Measurements from ENCODE around the gene GRIK1. TPM values are rescaled to one million over a fixed set of nuclear protein-coding genes. Genes with fewer than 3 reads are reported as not detected.

The GRIK1 gene
- total RNA-seq, 1 donor from 2014 or later, result 0.39 TPM

GRCh38 chr21:29675451-29675850, 264.3 kb downstream of the GRIK1 start:
- H3K36me3 Mint-ChIP-seq (ENCODE audit: unreplicated experiment), result no peaks in the 10 kb centered on the region
- TF ChIP-seq CTCF (IDR thresholded peaks at IDR 0.05; ENCODE audit: partially characterized antibody, unreplicated experiment), result no peak

GRCh38 chr21:29674343-29674742, 265.5 kb downstream of the GRIK1 start:
- H3K4me3 Mint-ChIP-seq (ENCODE audit: unreplicated experiment), result no peak overlapping the region
- H3K27ac Mint-ChIP-seq (ENCODE audit: unreplicated experiment), result no peak overlapping the region
- H3K9me3 Mint-ChIP-seq (ENCODE audit: unreplicated experiment), result peaks cover 2% of the 10 kb centered on the region
- no peaks in the 10 kb centered on the region for H3K36me3 Mint-ChIP-seq (ENCODE audit: unreplicated experiment)
- no peak for TF ChIP-seq CTCF (IDR thresholded peaks at IDR 0.05; ENCODE audit: partially characterized antibody, unreplicated experiment)
- H3K4me1 Mint-ChIP-seq (ENCODE audit: low read depth, unreplicated experiment), result peaks cover 17% of the 10 kb centered on the region
- no peak for DNase-seq
- H3K27me3 Mint-ChIP-seq (ENCODE audit: unreplicated experiment), result no peaks in the 10 kb centered on the region

More at GRCh38 chr21:29675451-29675850, 264.3 kb downstream of the GRIK1 start:
- Mint-ChIP-seq H3K27ac (ENCODE audit: unreplicated experiment) (no peak overlapping the region), H3K27me3 (ENCODE audit: unreplicated experiment) (no peaks in the 10 kb centered on the region), H3K4me3 (ENCODE audit: unreplicated experiment) (no peak overlapping the region), H3K4me1 (ENCODE audit: low read depth, unreplicated experiment) (peaks cover 17% of the 10 kb centered on the region), H3K9me3 (ENCODE audit: unreplicated experiment) (peaks cover 2% of the 10 kb centered on the region)
- DNase-seq, result no peak

- Mint-ChIP-seq H3K27ac (ENCODE audit: unreplicated experiment) (no peak overlapping the region), H3K27me3 (ENCODE audit: unreplicated experiment) (no peaks in the 10 kb centered on the region), H3K4me1 (ENCODE audit: low read depth, unreplicated experiment) (peaks cover 17% of the 10 kb centered on the region), H3K4me3 (ENCODE audit: unreplicated experiment) (no peak overlapping the region), H3K36me3 (ENCODE audit: unreplicated experiment) (no peaks in the 10 kb centered on the region), H3K9me3 (ENCODE audit: unreplicated experiment) (peaks cover 2% of the 10 kb centered on the region)
- no peak for TF ChIP-seq CTCF (IDR thresholded peaks at IDR 0.05; ENCODE audit: partially characterized antibody, unreplicated experiment)
- DNase-seq, result no peak
Measured at GRCh38 chr21:29673096-29673610, 266.6 kb downstream of the GRIK1 start.

- no peak overlapping the region for H3K4me3 Mint-ChIP-seq (ENCODE audit: unreplicated experiment)
- H3K4me1 Mint-ChIP-seq (ENCODE audit: low read depth, unreplicated experiment), result peaks cover 17% of the 10 kb centered on the region
- DNase-seq, result no peak
- no peak overlapping the region for H3K27ac Mint-ChIP-seq (ENCODE audit: unreplicated experiment)
- peaks cover 2% of the 10 kb centered on the region for H3K9me3 Mint-ChIP-seq (ENCODE audit: unreplicated experiment)
- no peak for TF ChIP-seq CTCF (IDR thresholded peaks at IDR 0.05; ENCODE audit: partially characterized antibody, unreplicated experiment)
- H3K36me3 Mint-ChIP-seq (ENCODE audit: unreplicated experiment), result no peaks in the 10 kb centered on the region
- H3K27me3 Mint-ChIP-seq (ENCODE audit: unreplicated experiment), result no peaks in the 10 kb centered on the region
Measured at GRCh38 chr21:29671728-29672127, 268.1 kb downstream of the GRIK1 start.

GRCh38 chr21:29670228-29670627, 269.6 kb downstream of the GRIK1 start:
- Mint-ChIP-seq H3K4me1 (ENCODE audit: low read depth, unreplicated experiment) (peaks cover 11% of the 10 kb centered on the region), H3K9me3 (ENCODE audit: unreplicated experiment) (peaks cover 2% of the 10 kb centered on the region)

More at GRCh38 chr21:29670228-29670627, 269.6 kb downstream of the GRIK1 start:
- no peak for DNase-seq
- H3K27ac Mint-ChIP-seq (ENCODE audit: unreplicated experiment), result no peak overlapping the region
- no peaks in the 10 kb centered on the region for H3K27me3 Mint-ChIP-seq (ENCODE audit: unreplicated experiment)
- no peak overlapping the region for H3K4me3 Mint-ChIP-seq (ENCODE audit: unreplicated experiment)
- no peaks in the 10 kb centered on the region for H3K36me3 Mint-ChIP-seq (ENCODE audit: unreplicated experiment)
- TF ChIP-seq CTCF (IDR thresholded peaks at IDR 0.05; ENCODE audit: partially characterized antibody, unreplicated experiment), result no peak
